ENCODE measurements around the gene RPS6KA4.
"Not testable (repeated sequence)": the region's sequence is repeated elsewhere in the genome, so short reads cannot be mapped to it uniquely, and the experiment has no call there.

RPS6KA4 gene

DNA sequence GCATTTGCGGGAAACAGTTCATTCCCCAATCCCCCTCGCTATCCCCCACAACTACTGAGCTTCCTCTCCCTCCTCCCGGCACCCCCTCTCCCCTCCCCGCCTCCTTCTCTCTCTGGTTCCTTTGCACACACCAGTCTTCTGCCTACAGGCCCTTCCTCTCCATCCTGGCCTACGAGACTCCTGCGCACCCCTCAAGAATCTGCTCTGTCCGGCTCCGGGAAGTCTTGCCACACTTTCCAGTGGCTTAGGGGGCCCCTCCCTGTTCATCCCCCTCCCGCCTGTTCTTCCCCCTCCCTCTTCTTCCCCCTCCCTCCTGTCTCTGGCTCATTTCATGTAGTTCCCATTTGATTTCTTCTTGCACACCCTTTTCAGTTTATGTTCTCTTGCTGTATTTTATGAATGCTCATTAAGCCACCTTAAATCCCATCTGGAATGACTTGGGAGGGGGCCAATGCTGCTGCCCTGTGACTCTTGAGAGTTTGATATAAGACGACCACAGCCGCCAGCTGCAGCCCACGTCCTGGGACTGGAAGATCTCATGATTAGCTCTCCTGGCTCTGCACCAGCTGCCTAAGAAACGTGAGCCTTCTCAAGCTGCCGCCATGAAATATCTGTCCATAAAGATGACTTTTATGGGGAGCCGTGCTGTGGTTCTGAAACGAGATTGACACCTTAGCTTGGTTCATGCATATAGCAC, 50.9 kb downstream of the RPS6KA4 start:
- 80 to 85% methylated on average over 10 to 15 of the region's 16 CpGs for WGBS, 2 experiments (ENCODE audit: insufficient coverage in 2 of 2)
- Histone ChIP-seq H3K9me3 (ENCODE audit: control insufficient read depth, low read length) (no peaks in the 10 kb centered on the region), H3K36me3 (ENCODE audit: control insufficient read depth, insufficient read depth, low read length) (no peaks in the 10 kb centered on the region), H3K4me3 (ENCODE audit: extremely low read depth, insufficient read depth, low read length, poor library complexity, severe bottlenecking) (no peak overlapping the region), H3K27ac (ENCODE audit: low read depth, low read length, severe bottlenecking) (peak overlapping the region; percentile 36), H3K4me1 (ENCODE audit: control insufficient read depth, insufficient read depth, low read length, poor library complexity, severe bottlenecking) (peaks cover 34% of the 10 kb centered on the region)

DNA sequence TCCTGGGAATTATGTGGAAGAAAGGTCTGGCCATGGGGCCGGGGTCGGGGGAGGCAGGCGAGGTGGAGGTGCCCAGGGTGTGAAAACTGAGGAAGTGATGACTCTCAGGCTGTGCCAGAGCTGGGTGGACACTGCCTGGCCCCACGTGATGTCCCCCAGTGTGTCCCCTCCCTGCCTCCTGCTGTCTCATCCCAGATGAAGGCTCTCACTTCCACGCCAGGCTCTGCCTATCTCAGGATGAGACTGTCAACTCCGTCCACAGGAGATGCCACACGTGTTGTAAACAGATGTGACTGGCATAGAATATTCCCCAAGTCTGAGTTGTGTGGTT, 51.4 kb downstream of the RPS6KA4 start:
- 91 to 92% methylated on average over 7 of the region's 7 CpGs for WGBS, 2 experiments (ENCODE audit: insufficient coverage in 2 of 2)
- peaks cover 32% of the 10 kb centered on the region for H3K4me1 ChIP-seq (ENCODE audit: control insufficient read depth, insufficient read depth, low read length, poor library complexity, severe bottlenecking)
- H3K9me3 ChIP-seq (ENCODE audit: control insufficient read depth, low read length), result no peaks in the 10 kb centered on the region
- no peak overlapping the region for H3K27ac ChIP-seq (ENCODE audit: low read depth, low read length, severe bottlenecking)
- H3K4me3 ChIP-seq (ENCODE audit: extremely low read depth, insufficient read depth, low read length, poor library complexity, severe bottlenecking), result no peak overlapping the region
- H3K36me3 ChIP-seq (ENCODE audit: control insufficient read depth, insufficient read depth, low read length), result no peaks in the 10 kb centered on the region

- 82 to 85% methylated on average over 3 of the region's 3 CpGs for WGBS, 2 experiments (ENCODE audit: insufficient coverage in 2 of 2)
- H3K4me3 ChIP-seq (ENCODE audit: extremely low read depth, insufficient read depth, low read length, poor library complexity, severe bottlenecking), result no peak overlapping the region
- no peaks in the 10 kb centered on the region for H3K36me3 ChIP-seq (ENCODE audit: control insufficient read depth, insufficient read depth, low read length)
- H3K9me3 ChIP-seq (ENCODE audit: control insufficient read depth, low read length), result no peaks in the 10 kb centered on the region
- peaks cover 7% of the 10 kb centered on the region for H3K4me1 ChIP-seq (ENCODE audit: control insufficient read depth, insufficient read depth, low read length, poor library complexity, severe bottlenecking)
- no peak overlapping the region for H3K27ac ChIP-seq (ENCODE audit: low read depth, low read length, severe bottlenecking)
These were observed 54.5 kb downstream of the RPS6KA4 start for GRCh38 chr11:64413417-64413816.

GRCh38 chr11:64415286-64415685, 56.3 kb downstream of the RPS6KA4 start:
- H3K4me3 ChIP-seq (ENCODE audit: extremely low read depth, insufficient read depth, low read length, poor library complexity, severe bottlenecking), result no peak overlapping the region

GRCh38 chr11:64415996-64416728, 57.2 kb downstream of the RPS6KA4 start:
- H3K27ac ChIP-seq (ENCODE audit: low read depth, low read length, severe bottlenecking), result no peak overlapping the region
- no peaks in the 10 kb centered on the region for H3K4me1 ChIP-seq (ENCODE audit: control insufficient read depth, insufficient read depth, low read length, poor library complexity, severe bottlenecking)
- no peaks in the 10 kb centered on the region for H3K36me3 ChIP-seq (ENCODE audit: control insufficient read depth, insufficient read depth, low read length)
- peaks cover 5% of the 10 kb centered on the region for H3K9me3 ChIP-seq (ENCODE audit: control insufficient read depth, low read length)
- WGBS, 2 experiments (ENCODE audit: insufficient coverage in 2 of 2), result 92 to 96% methylated on average over 6 to 7 of the region's 9 CpGs
- no peak overlapping the region for H3K4me3 ChIP-seq (ENCODE audit: extremely low read depth, insufficient read depth, low read length, poor library complexity, severe bottlenecking)

More at GRCh38 chr11:64415286-64415685, 56.3 kb downstream of the RPS6KA4 start:
- Histone ChIP-seq H3K27ac (ENCODE audit: low read depth, low read length, severe bottlenecking) (no peak overlapping the region), H3K4me1 (ENCODE audit: control insufficient read depth, insufficient read depth, low read length, poor library complexity, severe bottlenecking) (peaks cover under 1% of the 10 kb centered on the region), H3K36me3 (ENCODE audit: control insufficient read depth, insufficient read depth, low read length) (no peaks in the 10 kb centered on the region), H3K9me3 (ENCODE audit: control insufficient read depth, low read length) (no peaks in the 10 kb centered on the region)
- WGBS, 2 experiments (ENCODE audit: insufficient coverage in 2 of 2), result 57% methylated on average over 10 of the region's 10 CpGs

DNA sequence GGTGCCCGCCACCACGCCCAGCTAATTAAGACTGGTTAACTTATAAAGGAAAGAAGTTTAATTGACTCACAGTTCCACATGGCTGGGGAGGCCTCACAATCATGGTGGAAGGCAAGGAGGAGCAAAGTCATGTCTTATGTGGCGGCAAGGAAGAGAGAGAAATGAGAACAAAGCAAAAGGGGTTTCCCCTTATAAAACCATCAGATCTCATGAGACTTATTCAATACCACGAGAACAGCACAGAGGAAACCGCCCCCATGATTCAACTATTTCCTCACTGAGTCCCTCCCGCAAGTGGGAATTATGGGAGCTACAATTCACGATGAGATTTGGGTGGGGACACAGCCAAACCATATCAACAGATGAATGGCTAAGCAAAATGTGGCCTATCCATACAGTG, 59.3 kb downstream of the RPS6KA4 start:
- peaks cover 17% of the 10 kb centered on the region for H3K9me3 ChIP-seq (ENCODE audit: control insufficient read depth, low read length)
- not testable (repeated sequence) for H3K4me1 ChIP-seq (ENCODE audit: control insufficient read depth, insufficient read depth, low read length, poor library complexity, severe bottlenecking); H3K27ac ChIP-seq (ENCODE audit: low read depth, low read length, severe bottlenecking); H3K36me3 ChIP-seq (ENCODE audit: control insufficient read depth, insufficient read depth, low read length); H3K4me3 ChIP-seq (ENCODE audit: extremely low read depth, insufficient read depth, low read length, poor library complexity, severe bottlenecking)
- WGBS, 2 experiments (ENCODE audit: insufficient coverage in 2 of 2), result 89 to 90% methylated on average over 4 of the region's 7 CpGs

DNA sequence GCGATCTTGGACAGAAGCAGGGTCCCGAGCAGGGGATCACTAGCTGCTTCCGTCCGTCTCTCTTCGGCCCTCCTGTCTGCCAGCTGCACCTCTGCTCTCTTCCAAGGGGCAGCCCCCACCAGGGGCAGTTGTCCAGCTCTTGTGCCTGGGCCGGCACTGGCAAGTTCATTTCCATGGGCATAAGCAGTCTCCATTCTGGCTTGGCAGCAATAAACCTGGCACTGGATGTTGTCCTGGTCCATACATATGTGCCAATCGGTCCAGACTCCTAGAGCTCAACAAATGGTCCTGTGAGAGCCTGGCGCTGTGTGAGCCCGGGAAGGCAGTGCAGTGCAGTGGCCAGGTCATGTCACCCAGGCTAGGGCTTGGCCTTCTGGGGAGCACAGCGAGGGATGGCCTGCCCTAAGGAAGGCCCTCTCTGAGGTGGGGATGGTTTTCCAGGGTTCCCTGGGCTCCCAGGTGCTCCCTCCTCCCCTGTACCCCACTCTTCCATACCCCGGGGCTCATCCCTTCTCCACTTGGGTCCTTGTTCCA, 60.4 kb downstream of the RPS6KA4 start:
- peaks cover 17% of the 10 kb centered on the region for H3K9me3 ChIP-seq (ENCODE audit: control insufficient read depth, low read length)
- WGBS, 2 experiments (ENCODE audit: insufficient coverage in 2 of 2), result 92 to 93% methylated on average over 10 to 11 of the region's 11 CpGs
- no peak overlapping the region for H3K4me3 ChIP-seq (ENCODE audit: extremely low read depth, insufficient read depth, low read length, poor library complexity, severe bottlenecking)
- no peaks in the 10 kb centered on the region for H3K36me3 ChIP-seq (ENCODE audit: control insufficient read depth, insufficient read depth, low read length)
- H3K27ac ChIP-seq (ENCODE audit: low read depth, low read length, severe bottlenecking), result no peak overlapping the region
- no peaks in the 10 kb centered on the region for H3K4me1 ChIP-seq (ENCODE audit: control insufficient read depth, insufficient read depth, low read length, poor library complexity, severe bottlenecking)

- H3K27ac ChIP-seq (ENCODE audit: low read depth, low read length, severe bottlenecking), result no peak overlapping the region
- H3K4me1 ChIP-seq (ENCODE audit: control insufficient read depth, insufficient read depth, low read length, poor library complexity, severe bottlenecking), result no peaks in the 10 kb centered on the region
- no peak overlapping the region for H3K4me3 ChIP-seq (ENCODE audit: extremely low read depth, insufficient read depth, low read length, poor library complexity, severe bottlenecking)
- 83 to 95% methylated on average over 4 to 8 of the region's 8 CpGs for WGBS, 2 experiments (ENCODE audit: insufficient coverage in 2 of 2)
- H3K36me3 ChIP-seq (ENCODE audit: control insufficient read depth, insufficient read depth, low read length), result no peaks in the 10 kb centered on the region
- peaks cover 17% of the 10 kb centered on the region for H3K9me3 ChIP-seq (ENCODE audit: control insufficient read depth, low read length)
These were observed 61.0 kb downstream of the RPS6KA4 start for GRCh38 chr11:64419818-64420485.
